Renal pelvis (tissue), 12 donors: ENCODE data around the gene ELFN2. TPM values are rescaled to one million over a fixed set of nuclear protein-coding genes. Genes with fewer than 3 reads are reported as not detected.
"Not testable (repeated sequence)": the region's sequence is repeated elsewhere in the genome, so short reads cannot be mapped to it uniquely, and the experiment has no call there.

Experiments used
- DNase-seq: peaks from one replicate; pipeline ENCODE4 v3.0.0-alpha.2; 2013
- long read RNA-seq, 16 experiments: transcript quantifications; one replicate each; lab custom pipeline, GENCODE V29; 2026
- polyA plus RNA-seq, 3 donors: library from polyadenylated mRNA; unstranded; fragments of 120-200 nt; gene quantifications; one replicate each; pipeline ENCODE4 v1.2.1, GENCODE V29; 2013; ENCODE audit not compliant: insufficient read length in 3 of 3

Gene ELFN2
- 1 to 10 TPM; 1.5 to 2.7 (median 1.6) TPM for polyA plus RNA-seq
- long read RNA-seq, donor 1: 0 reads
- long read RNA-seq, donor 2: 0 reads
- long read RNA-seq, donor 3: 0 reads
- long read RNA-seq, donor 4: 0 reads
- long read RNA-seq, donor 5: 0 reads
- long read RNA-seq, donor 6, partial matches to known transcripts: 0 of 1 reads
- long read RNA-seq, donor 6, other reads (novel, unspliced or antisense): 0 of 1 reads
- long read RNA-seq, donor 7: 0 reads
- long read RNA-seq, donor 8: 0 reads
- long read RNA-seq, donor 9: 0 reads
- long read RNA-seq, donor 10: 0 reads
- long read RNA-seq, donor 11: 0 reads
- long read RNA-seq, donor 12: 0 reads
- long read RNA-seq, donor 13: 0 reads
- long read RNA-seq, donor 14: 0 reads
- long read RNA-seq, donor 15: 0 reads
- long read RNA-seq, donor 16: 0 reads

DNA sequence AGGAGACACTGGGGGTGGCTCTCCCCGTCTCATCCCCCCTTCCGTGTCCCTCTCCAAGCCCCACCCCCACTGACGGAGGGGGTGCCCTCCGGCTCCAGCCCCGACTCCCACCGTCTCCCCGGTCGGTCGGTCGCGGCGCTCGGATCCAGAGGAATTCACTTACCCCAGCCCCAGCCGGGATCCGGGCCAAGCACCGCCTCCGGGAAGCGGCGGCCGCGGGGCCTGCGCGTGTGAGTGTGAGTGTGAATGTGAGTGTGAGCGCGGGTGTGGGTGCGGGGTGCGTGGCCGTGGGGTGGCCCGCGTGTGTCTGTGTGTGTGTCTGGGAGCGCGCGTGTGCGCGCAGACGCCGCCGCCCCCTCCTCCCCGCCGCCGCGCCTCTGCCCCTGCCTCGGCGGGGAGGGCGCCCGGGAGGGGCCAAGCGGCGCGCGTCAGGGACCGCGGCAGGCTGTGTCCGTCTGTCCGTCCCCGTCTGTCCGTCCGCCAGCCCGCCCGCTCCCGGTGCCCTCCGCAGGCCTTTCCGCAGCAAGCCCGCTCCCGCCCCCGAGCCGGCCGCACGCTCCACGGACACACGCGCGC, at the start of gene ELFN2:
Gene ELFN2 (minus strand): TSS at position 345 of the 576 bp plus-strand sequence. CDS start 51,945 bp downstream, outside the sequence.
- DNase-seq: peak; percentile 57

DNA sequence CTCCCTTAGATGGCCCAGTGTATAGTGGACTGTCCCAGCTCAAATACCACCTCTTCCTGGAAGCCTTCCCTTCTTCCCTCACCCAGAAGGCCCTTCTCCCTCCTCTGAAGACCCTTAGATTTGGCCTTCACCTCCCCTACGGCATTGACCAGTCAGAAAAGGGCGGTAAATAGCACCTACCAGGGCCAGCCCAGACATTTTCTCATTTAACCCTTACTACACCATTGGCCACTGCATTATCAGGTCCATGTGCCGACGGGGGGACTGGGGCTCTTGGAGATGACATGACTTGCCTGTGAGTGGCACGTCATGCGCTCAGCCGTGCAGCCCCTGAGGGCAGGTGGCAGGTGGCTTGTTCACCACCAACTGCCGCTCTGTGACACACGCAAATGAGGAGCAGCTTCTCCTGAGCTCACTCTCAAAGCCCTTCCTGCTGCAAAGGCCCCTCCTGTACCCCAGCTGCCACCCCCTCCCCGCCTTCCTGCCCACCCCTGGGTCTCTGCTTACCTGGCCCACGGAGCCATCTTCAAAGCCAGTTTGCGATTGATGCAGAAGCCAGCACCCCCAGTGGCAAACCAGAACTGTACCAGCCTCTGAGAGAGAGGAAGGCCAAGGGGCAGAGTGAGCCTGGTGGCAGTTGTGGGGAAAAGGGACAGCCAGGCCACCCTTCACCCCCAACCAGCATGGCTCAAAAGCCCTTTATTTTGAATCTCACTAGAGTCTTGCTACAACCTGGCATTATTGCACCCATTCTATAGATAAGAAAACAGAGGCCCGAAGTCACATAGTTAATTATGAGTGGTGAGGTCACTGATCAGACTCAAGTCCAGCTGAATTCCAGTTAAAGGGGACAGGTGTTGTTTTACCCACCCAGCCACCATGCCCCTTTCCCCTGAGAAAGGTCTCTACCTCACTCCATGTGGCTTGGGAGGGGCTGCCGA, 49.4 kb upstream of the ELFN2 start:
- DNase-seq: no peak

DNA sequence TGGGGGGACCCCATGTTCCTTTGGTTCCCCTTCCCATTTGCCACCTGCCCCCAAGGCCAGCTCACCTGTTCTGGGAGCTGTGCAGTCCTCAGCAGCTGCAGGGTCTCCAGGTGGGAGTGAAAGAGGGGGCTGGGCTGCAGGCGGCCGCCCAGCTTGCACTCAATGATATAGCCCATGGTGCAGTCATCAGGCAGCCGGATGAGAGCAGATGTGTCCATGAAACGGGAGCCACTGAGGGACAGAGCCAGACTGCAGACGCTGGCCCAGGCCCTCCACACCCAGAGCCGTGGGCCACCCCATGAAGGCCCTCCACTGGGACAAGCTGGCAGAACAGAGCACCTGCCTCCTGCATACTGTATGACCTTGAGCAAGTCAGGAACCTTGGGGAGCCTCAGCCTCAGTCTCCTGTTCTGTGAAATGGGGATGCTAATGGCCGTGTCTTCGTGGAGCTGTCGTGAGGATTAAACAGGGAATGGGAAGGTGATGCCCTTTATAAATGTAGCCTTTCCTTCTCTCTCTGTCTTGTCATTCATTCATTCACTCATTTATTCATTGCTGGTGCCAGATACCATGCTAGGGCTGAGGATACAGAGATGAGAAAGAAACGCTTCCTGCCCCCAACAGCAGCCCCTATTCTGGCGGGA, 47.3 kb upstream of the ELFN2 start:
- no peak for DNase-seq

DNA sequence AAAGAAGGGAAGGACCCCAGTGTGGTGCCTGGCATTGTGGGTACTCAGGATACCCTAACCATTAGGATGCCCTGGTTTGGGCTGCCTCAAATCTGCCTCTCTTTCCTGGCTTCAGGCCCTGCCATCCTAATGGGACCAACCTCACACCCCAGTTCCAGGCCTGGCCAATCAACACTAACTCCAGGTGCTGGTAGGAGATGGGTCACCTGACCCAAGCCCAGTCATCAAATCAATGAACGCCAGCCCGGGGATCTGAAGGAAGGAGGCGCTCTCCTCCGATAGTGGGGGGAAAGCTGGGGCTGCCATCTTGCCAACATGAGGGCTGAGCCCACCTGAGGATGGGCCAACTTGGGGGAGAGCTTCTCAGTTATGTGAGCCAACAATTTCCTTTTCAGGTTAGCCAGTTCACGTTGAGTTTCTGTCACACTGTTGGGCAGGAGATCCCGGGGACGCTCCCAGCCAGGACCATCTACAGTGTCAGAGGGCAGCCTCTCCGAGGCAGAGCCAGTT, 46.2 kb upstream of the ELFN2 start:
- no peak for DNase-seq

GRCh38 chr22:37472418-37473006, 45.2 kb upstream of the ELFN2 start:
- DNase-seq: no peak

- DNase-seq: no peak
Observed at GRCh38 chr22:37471727-37472417, 44.6 kb upstream of the ELFN2 start.

DNA sequence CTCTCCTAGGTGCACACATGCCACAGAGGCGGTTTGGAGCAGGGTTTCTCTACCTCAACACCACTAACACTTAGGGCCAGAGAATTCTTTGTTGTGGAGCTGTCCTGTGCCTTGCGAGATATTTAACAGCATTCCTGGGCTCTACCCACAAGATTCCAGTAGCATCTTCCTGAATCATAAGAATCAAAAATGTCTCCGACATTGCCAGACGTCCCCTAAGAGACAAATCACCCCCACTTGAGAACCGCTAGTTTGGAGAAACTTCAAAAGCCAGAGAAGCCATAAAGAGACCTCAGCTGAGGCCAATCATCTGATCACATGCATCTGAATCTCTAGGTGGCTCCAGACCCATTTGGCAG, 42.8 kb upstream of the ELFN2 start:
- no peak for DNase-seq

DNA sequence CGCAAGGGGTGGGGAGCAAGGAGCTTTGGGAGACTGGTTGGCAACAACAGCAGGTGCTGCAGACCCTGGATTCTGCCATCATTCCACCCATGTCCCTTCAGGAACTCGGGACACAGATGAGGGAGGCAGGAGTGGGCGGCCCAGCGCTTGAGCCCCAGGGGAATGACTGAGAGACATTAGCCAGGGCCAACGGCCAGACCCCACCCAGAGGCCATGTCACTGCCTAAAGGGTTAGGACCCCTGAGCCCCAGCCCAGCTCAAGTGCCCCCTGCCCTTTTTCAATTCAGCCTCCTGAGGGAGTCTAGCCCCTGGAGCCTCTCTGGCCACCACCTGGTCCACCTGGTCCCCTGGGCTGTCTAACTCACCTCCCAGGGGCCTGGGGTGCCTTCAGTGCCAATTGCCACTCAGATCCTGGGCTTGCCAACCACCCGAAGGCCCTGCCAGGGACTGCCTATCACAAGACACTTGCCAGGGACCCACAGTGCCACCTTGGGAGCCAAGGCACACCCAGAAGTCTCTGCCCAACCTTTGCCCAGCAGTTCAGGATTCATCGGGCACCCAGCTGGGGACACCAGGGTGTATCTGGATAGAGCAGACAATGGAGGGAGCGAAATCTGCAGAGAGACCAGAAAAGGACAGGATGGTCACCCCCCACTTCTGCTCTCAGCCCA, 42.3 kb upstream of the ELFN2 start:
- no peak for DNase-seq

DNA sequence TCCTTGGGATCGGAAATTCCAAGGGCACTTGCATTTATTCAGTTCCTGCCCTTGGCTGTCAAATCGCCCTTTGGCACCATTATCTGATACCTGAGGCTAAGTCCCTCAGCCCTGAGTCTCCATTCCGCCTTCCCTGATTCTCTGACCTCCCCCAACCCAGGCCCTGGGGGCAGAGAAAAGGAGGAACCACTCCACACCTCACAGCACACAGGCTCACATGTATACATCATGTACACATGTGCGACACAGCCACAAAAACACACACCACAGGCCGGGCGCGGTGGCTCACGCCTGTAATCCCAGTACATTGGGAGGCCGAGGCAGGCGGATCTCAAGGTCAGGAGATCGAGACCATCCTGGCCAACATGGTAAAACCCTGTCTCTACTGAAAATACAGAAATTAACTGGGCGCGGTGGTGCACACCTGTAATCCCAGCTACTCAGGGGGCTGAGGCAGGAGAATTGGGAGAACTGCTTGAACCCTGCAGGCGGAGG, 41.0 kb upstream of the ELFN2 start:
- not testable (repeated sequence) for DNase-seq

GRCh38 chr22:37467391-37467955, 40.2 kb upstream of the ELFN2 start:
- no peak for DNase-seq

- DNase-seq: no peak
Observed at GRCh38 chr22:37464181-37464580, 36.9 kb upstream of the ELFN2 start.

- DNase-seq: peak; percentile 77
Observed at GRCh38 chr22:37462983-37463382, 35.7 kb upstream of the ELFN2 start.

- DNase-seq: no peak
Observed at GRCh38 chr22:37462436-37462835, 35.2 kb upstream of the ELFN2 start.

GRCh38 chr22:37461961-37462360, 34.7 kb upstream of the ELFN2 start:
- DNase-seq: no peak

- no peak for DNase-seq
Observed at GRCh38 chr22:37460684-37461083, 33.4 kb upstream of the ELFN2 start.

DNA sequence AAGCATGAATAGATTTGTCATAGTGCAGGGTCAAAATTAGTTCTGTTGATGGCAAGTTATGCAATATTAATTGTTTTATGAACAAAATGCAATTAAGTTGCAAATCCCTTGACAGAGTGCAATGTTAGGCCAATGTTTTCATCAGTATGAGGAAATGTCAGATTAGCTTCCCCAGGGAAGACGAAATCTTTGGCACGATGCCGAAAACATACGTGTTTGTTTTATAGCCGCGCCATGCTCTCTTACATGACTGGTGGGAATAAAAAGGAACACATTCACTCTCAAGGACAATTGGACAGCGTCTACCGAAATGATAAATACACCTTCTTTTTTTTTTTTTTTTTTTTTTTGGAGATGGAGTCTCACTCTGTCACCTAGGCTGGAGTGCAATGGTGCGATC, 31.9 kb upstream of the ELFN2 start:
- no peak for DNase-seq

GRCh38 chr22:37457093-37457893, 30.0 kb upstream of the ELFN2 start:
- peak; percentile 60 for DNase-seq

DNA sequence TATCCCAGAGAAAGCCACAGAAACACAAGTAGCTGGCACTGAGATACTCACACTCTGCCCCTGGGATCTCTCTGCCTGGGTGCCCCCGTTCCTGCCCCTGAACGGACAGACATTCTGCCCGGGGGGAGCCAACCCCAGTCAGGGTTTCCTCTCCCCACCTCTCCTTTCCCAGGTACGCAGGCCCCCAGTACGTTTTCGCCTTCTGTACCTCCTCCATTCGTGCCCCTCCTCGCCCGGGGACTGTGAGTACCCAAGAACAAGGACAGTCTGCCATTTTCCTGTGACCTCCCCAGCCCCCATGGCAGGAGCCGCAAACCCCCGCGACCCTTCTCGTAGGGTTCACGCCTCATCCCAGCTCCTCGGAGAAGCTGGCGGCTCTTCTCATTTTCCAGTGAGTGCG, 29.1 kb upstream of the ELFN2 start:
- DNase-seq: no peak

DNA sequence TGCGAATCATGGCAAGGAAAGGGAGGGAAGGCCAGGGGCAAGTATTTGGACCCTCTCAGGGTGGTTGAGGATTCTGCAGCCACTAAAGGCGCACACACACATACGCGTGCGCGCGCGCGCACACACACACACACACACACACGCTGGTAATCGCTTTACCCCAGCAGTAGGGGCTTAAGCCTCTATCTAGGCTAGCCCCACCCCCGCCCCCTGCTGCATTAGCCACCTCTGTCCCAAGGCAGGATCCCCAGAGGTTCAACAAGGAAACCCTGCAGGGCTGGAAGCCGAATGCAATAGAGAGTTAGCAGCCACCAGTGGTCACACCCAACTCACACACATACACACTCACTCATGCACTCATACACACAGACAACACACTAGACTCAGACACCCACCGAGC, 28.6 kb upstream of the ELFN2 start:
- DNase-seq: no peak
